GM18867 (cell line): ENCODE results near the gene TBCD.
"Not testable (repeated sequence)": the region's sequence is repeated elsewhere in the genome, so short reads cannot be mapped to it uniquely, and the experiment has no call there.

Experiments used
- ATAC-seq: cut with Tn5 transposase; IDR thresholded peaks from one replicate; pipeline ENCODE4 v1.9.1; 2021; ENCODE audit warnings: mild to moderate bottlenecking, moderate library complexity; ENCODE audit not compliant: unreplicated experiment

TBCD gene

GRCh38 chr17:82729479-82730260, 22.2 kb upstream of the TBCD start:
- no peak for ATAC-seq

- no peak for ATAC-seq
These were observed 19.6 kb upstream of the TBCD start for GRCh38 chr17:82732118-82732743.

- no peak for ATAC-seq
These were observed 16.6 kb upstream of the TBCD start, which contains the start of gene FN3K for GRCh38 chr17:82734987-82735866. Gene FN3K (plus strand): TSS chr17:82735615. CDS start chr17:82735637, 22 bp downstream.

GRCh38 chr17:82736511-82737185, 15.2 kb upstream of the TBCD start:
- no peak for ATAC-seq

GRCh38 chr17:82737967-82738877, 13.6 kb upstream of the TBCD start:
- no peak for ATAC-seq

- no peak for ATAC-seq
These were observed 10.7 kb upstream of the TBCD start for GRCh38 chr17:82740906-82741759.

- ATAC-seq = no peak
These were observed 8.3 kb upstream of the TBCD start for GRCh38 chr17:82743344-82744219.

- not testable (repeated sequence) for ATAC-seq
These were observed 7.1 kb upstream of the TBCD start for GRCh38 chr17:82744736-82745135.

- ATAC-seq = no peak
These were observed 6.3 kb upstream of the TBCD start for GRCh38 chr17:82745524-82745923.

- ATAC-seq = no peak
These were observed 3.1 kb upstream of the TBCD start for GRCh38 chr17:82748756-82749155.

GRCh38 chr17:82750241-82750908, 1.5 kb upstream of the TBCD start:
- ATAC-seq = no peak

- no peak for ATAC-seq
These were observed 694 bp upstream of the TBCD start for GRCh38 chr17:82751171-82751570.

GRCh38 chr17:82752371-82753200, 721 bp downstream of the TBCD start:
- ATAC-seq = peak; percentile 27

- no peak for ATAC-seq
These were observed 1.3 kb downstream of the TBCD start for GRCh38 chr17:82753201-82753464.

- no peak for ATAC-seq
These were observed 2.7 kb downstream of the TBCD start for GRCh38 chr17:82754297-82755208.

- ATAC-seq = no peak
These were observed 4.3 kb downstream of the TBCD start for GRCh38 chr17:82756166-82756565.
